Measurements from ENCODE around the gene KCNT1. TPM values are rescaled to one million over a fixed set of nuclear protein-coding genes. Genes with fewer than 3 reads are reported as not detected.

Gene KCNT1
- polyA plus RNA-seq, 6 donors from 2014 or later = not detected

Other genes starting within 250 kb of the KCNT1 start
- under 1 TPM in 3 of 6 donors, not detected in 3; 0.27 to 0.47 (median 0.37) TPM for gene PPP1R26, start 222.4 kb upstream of the KCNT1 start, polyA plus RNA-seq (ENCODE audit: low read depth in 6 of 6)
- 10 to 100 TPM; 41.5 to 57.9 (median 45.5) TPM for gene MRPS2, start 201.5 kb upstream of the KCNT1 start, polyA plus RNA-seq (ENCODE audit: low read depth in 6 of 6)
- not detected for gene LCN1, start 180.7 kb upstream of the KCNT1 start, polyA plus RNA-seq (ENCODE audit: low read depth in 6 of 6)
- not detected for gene OBP2A, start 156.1 kb upstream of the KCNT1 start, polyA plus RNA-seq (ENCODE audit: low read depth in 6 of 6)
- gene PAEP, start 140.4 kb upstream of the KCNT1 start, polyA plus RNA-seq (ENCODE audit: low read depth in 6 of 6) = not detected
- not detected for gene GLT6D1, start 62.6 kb upstream of the KCNT1 start, polyA plus RNA-seq (ENCODE audit: low read depth in 6 of 6)
- gene LCN9, start 38.9 kb upstream of the KCNT1 start, polyA plus RNA-seq (ENCODE audit: low read depth in 6 of 6) = not detected
- not detected for gene SOHLH1, start 2.7 kb upstream of the KCNT1 start, polyA plus RNA-seq (ENCODE audit: low read depth in 6 of 6)
- 1 to 10 TPM in 4 of 6 donors, under 1 TPM in 1, not detected in 1; 0.95 to 3.5 (median 2.0) TPM for gene CAMSAP1, start 205.4 kb downstream of the KCNT1 start, polyA plus RNA-seq (ENCODE audit: low read depth in 6 of 6)

All from naive B cell (primary cell).